IMR-90 (cell line): ENCODE data around the gene ARMH1. TPM values are rescaled to one million over a fixed set of nuclear protein-coding genes. Genes with fewer than 3 reads are reported as not detected.

Experiments used
- ATAC-seq: fragments of 200-7000 bp; cut with Tn5 transposase; 2 replicates; pipeline ENCODE4 v1.9.1; 2020; ENCODE audit warnings: low read depth, mild to moderate bottlenecking, moderate library complexity
- BruUV-seq: library from RNA; stranded (reverse); fragments of 400-500 nt; replicated peaks from 2 replicates; lab custom pipeline; 2021; lab: Mats Ljungman, UMichigan
- CTCF ChIA-PET: fragments of 300-600 bp; formaldehyde crosslinking; extraction: SDS; loops from one replicate; lab custom pipeline; 2021; ENCODE audit warnings: antibody characterized with exemption; lab: Yijun Ruan, JAX
- POLR2A ChIA-PET: fragments of 300-600 bp; sonication (Branson Sonifier 250); formaldehyde crosslinking; loops from one replicate; lab custom pipeline; 2022; ENCODE audit warnings: antibody characterized with exemption; ENCODE audit not compliant: unreplicated experiment; lab: Charles Lee
- DNase-seq: peaks from one replicate; pipeline ENCODE4 v3.0.0; 2013
- H2AFZ ChIP-seq: replicated peaks from 2 replicates; pipeline ENCODE3; 2013; ENCODE audit warnings: low read length, mild to moderate bottlenecking; ENCODE audit not compliant: poor library complexity
- H2AK5ac ChIP-seq: 2 replicates; pipeline ENCODE4 v1.6.1; 2013; ENCODE audit warnings: low read depth, low read length, inconsistent platforms
- H2AK9ac ChIP-seq: replicated peaks from 2 replicates; pipeline ENCODE3; 2013; ENCODE audit warnings: mild to moderate bottlenecking, low read depth, low read length, moderate library complexity; ENCODE audit not compliant: poor library complexity
- H2BK120ac ChIP-seq: 2 replicates; pipeline ENCODE4 v1.6.1; 2013; ENCODE audit warnings: low read depth, low read length, inconsistent platforms
- H2BK15ac ChIP-seq: 3 replicates; pipeline ENCODE4 v1.6.1; 2013; ENCODE audit warnings: low read depth, low read length, inconsistent platforms
- H2BK20ac ChIP-seq: 2 replicates; pipeline ENCODE4 v1.6.1; 2013; ENCODE audit warnings: low read depth, mild to moderate bottlenecking, inconsistent platforms, low read length, moderate library complexity
- H2BK5ac ChIP-seq: 2 replicates; pipeline ENCODE4 v1.6.1; 2013; ENCODE audit warnings: mild to moderate bottlenecking, low read depth, low read length, inconsistent platforms; ENCODE audit not compliant: poor library complexity, severe bottlenecking
- H3K14ac ChIP-seq: replicated peaks from 2 replicates; pipeline ENCODE4 v1.6.1; 2013; ENCODE audit warnings: low read depth, low read length, inconsistent platforms
- H3K18ac ChIP-seq: 2 replicates; pipeline ENCODE4 v1.6.1; 2013; ENCODE audit warnings: low read depth, low read length, control low read depth
- H3K23ac ChIP-seq: 2 replicates; pipeline ENCODE4 v1.6.1; 2013; ENCODE audit warnings: low read depth, low read length, inconsistent platforms
- H3K27ac ChIP-seq: 2 replicates; pipeline ENCODE4 v1.5.1; 2013; ENCODE audit warnings: mild to moderate bottlenecking, control low read depth, low read length; ENCODE audit not compliant: insufficient read depth
- H3K27me3 ChIP-seq: 2 replicates; pipeline ENCODE4 v1.6.1; 2013; ENCODE audit warnings: low read length; ENCODE audit not compliant: control insufficient read depth, insufficient read depth
- H3K36me3 ChIP-seq: 2 replicates; pipeline ENCODE4 v1.6.1; 2013; ENCODE audit warnings: low read length, mixed read lengths; ENCODE audit not compliant: control insufficient read depth, insufficient read depth
- H3K4ac ChIP-seq: 2 replicates; pipeline ENCODE4 v1.6.1; 2013; ENCODE audit warnings: low read depth, low read length, inconsistent platforms
- H3K4me1 ChIP-seq: 2 replicates; pipeline ENCODE4 v1.6.1; 2013; ENCODE audit warnings: low read length, mixed read lengths; ENCODE audit not compliant: control insufficient read depth, insufficient read depth
- H3K4me2 ChIP-seq: 2 replicates; pipeline ENCODE4 v1.6.1; 2013; ENCODE audit warnings: low read depth, mild to moderate bottlenecking, control low read depth, low read length, moderate library complexity
- H3K4me3 ChIP-seq: 2 replicates; pipeline ENCODE4 v1.5.1; 2013; ENCODE audit warnings: low read depth, mild to moderate bottlenecking, control low read depth, low read length, moderate library complexity; ENCODE audit not compliant: insufficient read depth
- H3K56ac ChIP-seq: 2 replicates; pipeline ENCODE4 v1.6.1; 2013; ENCODE audit warnings: low read length, inconsistent platforms; ENCODE audit not compliant: insufficient read depth; ENCODE audit errors: extremely low read depth
- H3K79me1 ChIP-seq, 2 experiments: 2 replicates each; pipeline ENCODE4 v1.6.1; 2013; ENCODE audit warnings: low read length in 2 of 2, inconsistent platforms in 1 of 2, low read depth in 1 of 2
- H3K9ac ChIP-seq: 2 replicates; pipeline ENCODE4 v1.6.1; 2013; ENCODE audit warnings: low read depth, low read length, control low read depth
- H3K9me1 ChIP-seq: 2 replicates; pipeline ENCODE4 v1.6.1; 2013; ENCODE audit warnings: low read length, inconsistent platforms; ENCODE audit not compliant: insufficient read depth
- H3K9me3 ChIP-seq: 2 replicates; pipeline ENCODE4 v1.6.1; 2013; ENCODE audit warnings: low read length; ENCODE audit not compliant: control insufficient read depth, insufficient read depth
- H4K20me1 ChIP-seq: 2 replicates; pipeline ENCODE4 v1.6.1; 2013; ENCODE audit warnings: low read length, inconsistent platforms; ENCODE audit not compliant: insufficient read depth
- H4K5ac ChIP-seq: 2 replicates; pipeline ENCODE4 v1.6.1; 2013; ENCODE audit warnings: mild to moderate bottlenecking, low read depth, low read length, control low read depth
- H4K8ac ChIP-seq, 2 experiments: 2 replicates each; pipeline ENCODE4 v1.6.1; 2013; ENCODE audit warnings: low read depth in 2 of 2, low read length in 2 of 2, control low read depth in 1 of 2, inconsistent platforms in 1 of 2
- H4K91ac ChIP-seq: 2 replicates; pipeline ENCODE4 v1.6.1; 2013; ENCODE audit warnings: low read depth, low read length, inconsistent platforms; ENCODE audit not compliant: insufficient read depth
- BHLHE40 ChIP-seq: fragments of 150-350 bp; IDR thresholded peaks from 2 replicates; pipeline ENCODE4 v1.6.1; 2016; ENCODE audit warnings: mild to moderate bottlenecking, low read depth, low read length
- CEBPB ChIP-seq: IDR thresholded peaks from 2 replicates; pipeline ENCODE4 v1.6.1; 2012; ENCODE audit warnings: low read depth, low read length, improper control_type of control experiment
- CHD1 ChIP-seq: IDR thresholded peaks from 2 replicates; pipeline ENCODE4 v1.6.1; 2012; ENCODE audit warnings: low read depth, low read length, improper control_type of control experiment
- CTCF ChIP-seq: conservative IDR thresholded peaks from 2 replicates; pipeline ENCODE4 v1.5.1; 2012; ENCODE audit warnings: mild to moderate bottlenecking, low read depth, low read length, improper control_type of control experiment
- ELK1 ChIP-seq: fragments of 150-350 bp; IDR thresholded peaks from 2 replicates; pipeline ENCODE4 v1.6.1; 2016; ENCODE audit warnings: low read depth, mild to moderate bottlenecking, low read length, moderate library complexity, borderline replicate concordance
- FOS ChIP-seq: fragments of 150-350 bp; IDR thresholded peaks from 2 replicates; pipeline ENCODE4 v1.6.1; 2016; ENCODE audit warnings: low read depth, low read length
- MAFK ChIP-seq: IDR thresholded peaks from 2 replicates; pipeline ENCODE4 v1.6.1; 2012; ENCODE audit warnings: low read depth, low read length, improper control_type of control experiment
- MAZ ChIP-seq: IDR thresholded peaks from 2 replicates; pipeline ENCODE4 v1.6.1; 2012; ENCODE audit warnings: low read depth, mild to moderate bottlenecking, low read length, improper control_type of control experiment, moderate library complexity, borderline replicate concordance
- MXI1 ChIP-seq: IDR thresholded peaks from 2 replicates; pipeline ENCODE4 v1.6.1; 2012; ENCODE audit warnings: low read depth, mild to moderate bottlenecking, low read length, moderate library complexity, borderline replicate concordance
- POLR2A ChIP-seq: IDR thresholded peaks from 2 replicates; pipeline ENCODE4 v1.6.1; 2012; ENCODE audit warnings: mild to moderate bottlenecking, low read depth, low read length
- RAD21 ChIP-seq: IDR thresholded peaks from 2 replicates; pipeline ENCODE4 v1.6.1; 2012; ENCODE audit warnings: low read length, improper control_type of control experiment
- RCOR1 ChIP-seq: IDR thresholded peaks from 2 replicates; pipeline ENCODE4 v1.6.1; 2012; ENCODE audit warnings: mild to moderate bottlenecking, low read length, improper control_type of control experiment; ENCODE audit not compliant: insufficient replicate concordance
- RFX5 ChIP-seq: IDR thresholded peaks from 2 replicates; pipeline ENCODE4 v1.8.0; 2012; ENCODE audit warnings: low read depth, mild to moderate bottlenecking, low read length, moderate library complexity
- SMC3 ChIP-seq: fragments of 150-350 bp; IDR thresholded peaks from 2 replicates; pipeline ENCODE4 v1.6.1; 2016; ENCODE audit warnings: low read depth, mild to moderate bottlenecking, antibody characterized with exemption, low read length, moderate library complexity
- WGBS, 2 experiments: methylation state at CpG; one replicate each; pipeline versions ENCODE4 v1.1.5 to v1.1.7; 2013; ENCODE audit warnings: missing lambda C conversion rate in 2 of 2; ENCODE audit not compliant: insufficient read length in 1 of 2; ENCODE audit errors: extremely low coverage in 2 of 2; 5-methylcytosine and 5-hydroxymethylcytosine counted together
- dilution Hi-C: fragments of 300-500 bp; cut with HindIII; formaldehyde crosslinking; loops from one replicate; pipeline ENCODE4 v1.14.3; 2018; ENCODE audit warnings: low sequenced_read_pairs; ENCODE audit not compliant: unreplicated experiment
- in situ Hi-C: fragments of 300-500 bp; cut with MboI; formaldehyde crosslinking; loops from 3 replicates; pipeline ENCODE4 v1.14.3; 2019; ENCODE audit warnings: low sequenced_read_pairs, inconsistent platforms, mixed read lengths
- intact Hi-C: fragments of 100-400 bp; cut with micrococcal nuclease; formaldehyde crosslinking; loops from 2 replicates; pipeline ENCODE4 v1.10.0; 2022
- polyA plus RNA-seq, 3 experiments: library from polyadenylated mRNA; depleted of rRNA; stranded (reverse); fragments of >200 nt; gene quantifications; 2 replicates each; pipeline ENCODE4 v1.2.3, GENCODE V29; 2012; ENCODE audit warnings: low replicate concordance in 1 of 3
- total RNA-seq: library from RNA; depleted of rRNA; stranded (reverse); fragments of >200 nt; gene quantifications from 2 replicates; pipeline ENCODE4 v1.2.3, GENCODE V29; 2012

The ARMH1 gene
- total and polyA plus RNA-seq, 2 of the 4 experiments (the other 2 are of a cell fraction) = 0.36 to 0.72 TPM

GRCh38 chr1:44724955-44725698 is 50.6 kb downstream of the ARMH1 start:
- Histone ChIP-seq H4K5ac (no peak overlapping the region), H3K14ac (no peak overlapping the region), H3K4me2 (no peak overlapping the region), H3K27me3 (no peaks in the 10 kb centered on the region), H3K9me3 (no peaks in the 10 kb centered on the region), H2BK20ac (no peak overlapping the region), H4K91ac (no peak overlapping the region), H3K23ac (no peak overlapping the region), H4K20me1 (no peaks in the 10 kb centered on the region), H4K8ac (no peak overlapping the region), H3K79me1 (no peaks in the 10 kb centered on the region), H3K4me1 (peaks cover 2% of the 10 kb centered on the region; the same call in 1 of the 2 replicates), H2BK15ac (no peak overlapping the region), H2AK5ac (no peak overlapping the region), H3K18ac (no peak overlapping the region), H3K4ac (no peak overlapping the region), H3K36me3 (no peaks in the 10 kb centered on the region), H2BK120ac (no peak overlapping the region), H3K9ac (no peak overlapping the region), H2BK5ac (no peak overlapping the region), H2AFZ (no peak overlapping the region), H3K56ac (no peak overlapping the region), H3K9me1 (peaks cover 6% of the 10 kb centered on the region; the same call in 1 of the 2 replicates), H3K4me3 (no peak overlapping the region), H2AK9ac (no peak overlapping the region), H3K27ac (no peak overlapping the region)
- WGBS, 2 experiments = 64% methylated on average over 4 of the region's 27 CpGs; no CpG with 5 or more reads in 1 of the 2 experiments
- in situ Hi-C loops = no loop called here
- ChIA-PET POLR2A (no interaction called here), CTCF (no interaction called here)
- intact Hi-C loops = no loop called here
- DNase-seq (no peak), ATAC-seq (no peak)
- dilution Hi-C loops = no loop called here
- BruUV-seq = no TSS peak
- TF ChIP-seq CHD1 (no peak), MAFK (no peak), RFX5 (no peak), CEBPB (no peak), CTCF (no peak), RCOR1 (no peak), BHLHE40 (no peak), POLR2A (no peak), MAZ (no peak), ELK1 (no peak), RAD21 (no peak), MXI1 (no peak), FOS (no peak), SMC3 (no peak)
